ENCODE measurements around the gene LGALS16. TPM values are rescaled to one million over a fixed set of nuclear protein-coding genes. Genes with fewer than 3 reads are reported as not detected.
A peak's percentile ranks its signal among the peaks of the same experiment; 100 is the strongest.

The LGALS16 gene
- polyA plus RNA-seq, 2 of the 4 experiments (the other 2 are of a cell fraction), result not detected

DNA sequence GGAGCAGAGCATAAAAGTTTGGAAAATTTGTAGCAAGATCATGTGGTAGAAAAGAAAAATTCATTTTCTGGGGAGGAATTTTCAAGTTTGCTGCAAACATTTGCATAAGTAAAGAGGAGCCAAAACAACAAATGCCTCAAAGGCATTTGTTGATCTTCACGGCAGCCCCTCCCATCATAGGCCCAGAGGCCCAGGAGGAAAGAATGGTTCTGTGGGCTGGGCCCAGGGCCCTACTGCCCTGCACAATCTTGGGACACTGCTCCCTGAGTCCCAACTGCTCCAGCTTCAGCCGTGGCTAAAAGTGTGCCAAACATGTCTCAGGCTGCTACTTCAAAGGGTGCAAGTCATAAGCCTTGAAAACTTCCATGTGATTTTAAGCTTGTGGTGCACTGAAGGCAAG is 42.1 kb upstream of the LGALS16 start:
- H3K27ac ChIP-seq, result no peak overlapping the region
- no peak overlapping the region for H3K4me3 ChIP-seq
- H3K4me2 ChIP-seq, result no peak overlapping the region
- ChIA-PET CTCF (interaction anchor here (1.4 to 1.6 kb wide), 2 partner anchors 13 to 87 kb away, joined by 3 to 4 read pairs; no protein-coding TSS in a partner anchor), POLR2A (no interaction called here)
- no peak for FAIRE-seq
- H3K9me3 ChIP-seq, result peaks cover 13% of the 10 kb centered on the region
- no peak for ATAC-seq
- no peak for DNase-seq (ENCODE audit: low read depth in 1 of 2, low spot score in 1 of 2)
- peak; percentile 81 for TF ChIP-seq ZFP36 (IDR thresholded peaks at IDR 0.05; ENCODE audit: borderline replicate concordance, partially characterized antibody)
- TF ChIP-seq NPAS2 (CRISPR knock-in tag; IDR thresholded peaks at IDR 0.05; ENCODE audit: borderline replicate concordance), result no peak
- TF ChIP-seq, protein P1, sequence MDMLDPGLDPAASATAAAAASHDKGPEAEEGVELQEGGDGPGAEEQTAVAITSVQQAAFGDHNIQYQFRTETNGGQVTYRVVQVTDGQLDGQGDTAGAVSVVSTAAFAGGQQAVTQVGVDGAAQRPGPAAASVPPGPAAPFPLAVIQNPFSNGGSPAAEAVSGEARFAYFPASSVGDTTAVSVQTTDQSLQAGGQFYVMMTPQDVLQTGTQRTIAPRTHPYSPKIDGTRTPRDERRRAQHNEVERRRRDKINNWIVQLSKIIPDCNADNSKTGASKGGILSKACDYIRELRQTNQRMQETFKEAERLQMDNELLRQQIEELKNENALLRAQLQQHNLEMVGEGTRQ (IDR thresholded peaks at IDR 0.05), result no peak
- no peak for TF ChIP-seq KDM5A (IDR thresholded peaks at IDR 0.05)
- TF ChIP-seq, protein P2, sequence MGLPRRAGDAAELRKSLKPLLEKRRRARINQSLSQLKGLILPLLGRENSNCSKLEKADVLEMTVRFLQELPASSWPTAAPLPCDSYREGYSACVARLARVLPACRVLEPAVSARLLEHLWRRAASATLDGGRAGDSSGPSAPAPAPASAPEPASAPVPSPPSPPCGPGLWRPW (IDR thresholded peaks at IDR 0.05), result no peak
- TF ChIP-seq RNF2 (IDR thresholded peaks at IDR 0.05; ENCODE audit: borderline replicate concordance, low read depth), result no peak
- H3K4me1 ChIP-seq, result no peaks in the 10 kb centered on the region
- 10% methylated on average over 2 of the region's 2 CpGs for WGBS (ENCODE audit: missing lambda C conversion rate)

DNA sequence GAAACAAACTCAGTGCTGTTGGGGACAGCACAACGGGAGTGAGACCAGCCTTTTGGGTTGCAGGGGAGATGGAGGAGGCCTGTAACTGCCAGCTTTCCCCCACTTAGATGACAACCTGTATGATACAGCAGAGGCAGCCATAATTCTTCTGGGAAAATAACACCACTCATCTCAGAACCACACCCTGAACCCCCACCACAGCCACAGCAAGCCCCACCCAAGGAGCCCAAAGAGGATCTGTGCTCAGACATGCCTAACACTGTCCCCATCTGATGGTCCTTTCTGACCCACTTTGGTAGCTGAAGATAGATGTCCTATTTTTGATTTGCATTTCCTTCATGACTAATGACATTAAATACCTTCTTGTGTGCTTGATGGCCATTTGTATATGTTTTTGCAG is 38.0 kb upstream of the LGALS16 start:
- ChIA-PET POLR2A (no interaction called here), CTCF (interaction anchor here (1.4 kb wide), 1 partner anchor 67 kb away, joined by 7 read pairs; no protein-coding TSS in a partner anchor)
- no peak for TF ChIP-seq HOXA7 (CRISPR knock-in tag; IDR thresholded peaks at IDR 0.05)
- TF ChIP-seq, protein P3, sequence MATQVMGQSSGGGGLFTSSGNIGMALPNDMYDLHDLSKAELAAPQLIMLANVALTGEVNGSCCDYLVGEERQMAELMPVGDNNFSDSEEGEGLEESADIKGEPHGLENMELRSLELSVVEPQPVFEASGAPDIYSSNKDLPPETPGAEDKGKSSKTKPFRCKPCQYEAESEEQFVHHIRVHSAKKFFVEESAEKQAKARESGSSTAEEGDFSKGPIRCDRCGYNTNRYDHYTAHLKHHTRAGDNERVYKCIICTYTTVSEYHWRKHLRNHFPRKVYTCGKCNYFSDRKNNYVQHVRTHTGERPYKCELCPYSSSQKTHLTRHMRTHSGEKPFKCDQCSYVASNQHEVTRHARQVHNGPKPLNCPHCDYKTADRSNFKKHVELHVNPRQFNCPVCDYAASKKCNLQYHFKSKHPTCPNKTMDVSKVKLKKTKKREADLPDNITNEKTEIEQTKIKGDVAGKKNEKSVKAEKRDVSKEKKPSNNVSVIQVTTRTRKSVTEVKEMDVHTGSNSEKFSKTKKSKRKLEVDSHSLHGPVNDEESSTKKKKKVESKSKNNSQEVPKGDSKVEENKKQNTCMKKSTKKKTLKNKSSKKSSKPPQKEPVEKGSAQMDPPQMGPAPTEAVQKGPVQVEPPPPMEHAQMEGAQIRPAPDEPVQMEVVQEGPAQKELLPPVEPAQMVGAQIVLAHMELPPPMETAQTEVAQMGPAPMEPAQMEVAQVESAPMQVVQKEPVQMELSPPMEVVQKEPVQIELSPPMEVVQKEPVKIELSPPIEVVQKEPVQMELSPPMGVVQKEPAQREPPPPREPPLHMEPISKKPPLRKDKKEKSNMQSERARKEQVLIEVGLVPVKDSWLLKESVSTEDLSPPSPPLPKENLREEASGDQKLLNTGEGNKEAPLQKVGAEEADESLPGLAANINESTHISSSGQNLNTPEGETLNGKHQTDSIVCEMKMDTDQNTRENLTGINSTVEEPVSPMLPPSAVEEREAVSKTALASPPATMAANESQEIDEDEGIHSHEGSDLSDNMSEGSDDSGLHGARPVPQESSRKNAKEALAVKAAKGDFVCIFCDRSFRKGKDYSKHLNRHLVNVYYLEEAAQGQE (IDR thresholded peaks at IDR 0.05), result no peak
- no peak for TF ChIP-seq CHD4 (IDR thresholded peaks at IDR 0.05; ENCODE audit: borderline replicate concordance)
- no peak for TF ChIP-seq HEYL (CRISPR knock-in tag; IDR thresholded peaks at IDR 0.05)
- TF ChIP-seq RAD21 (conservative IDR thresholded peaks at IDR 0.05 in 1 of 2, IDR thresholded peaks at IDR 0.05 in 1 of 2), result no peak
- no peak for TF ChIP-seq FOSL2 (IDR thresholded peaks at IDR 0.05)
- TF ChIP-seq FOSL2 (CRISPR knock-in tag; IDR thresholded peaks at IDR 0.05), result no peak
- TF ChIP-seq CHD2 (IDR thresholded peaks at IDR 0.05; ENCODE audit: low read length, partially characterized antibody), result no peak
- TF ChIP-seq MAZ (IDR thresholded peaks at IDR 0.05; ENCODE audit: borderline replicate concordance, low read depth, low read length), result no peak
- TF ChIP-seq BHLHE40 (IDR thresholded peaks at IDR 0.05; ENCODE audit: low read depth, low read length), result no peak
- no peak for TF ChIP-seq ZC3H11A (IDR thresholded peaks at IDR 0.05)
- TF ChIP-seq, protein P4, sequence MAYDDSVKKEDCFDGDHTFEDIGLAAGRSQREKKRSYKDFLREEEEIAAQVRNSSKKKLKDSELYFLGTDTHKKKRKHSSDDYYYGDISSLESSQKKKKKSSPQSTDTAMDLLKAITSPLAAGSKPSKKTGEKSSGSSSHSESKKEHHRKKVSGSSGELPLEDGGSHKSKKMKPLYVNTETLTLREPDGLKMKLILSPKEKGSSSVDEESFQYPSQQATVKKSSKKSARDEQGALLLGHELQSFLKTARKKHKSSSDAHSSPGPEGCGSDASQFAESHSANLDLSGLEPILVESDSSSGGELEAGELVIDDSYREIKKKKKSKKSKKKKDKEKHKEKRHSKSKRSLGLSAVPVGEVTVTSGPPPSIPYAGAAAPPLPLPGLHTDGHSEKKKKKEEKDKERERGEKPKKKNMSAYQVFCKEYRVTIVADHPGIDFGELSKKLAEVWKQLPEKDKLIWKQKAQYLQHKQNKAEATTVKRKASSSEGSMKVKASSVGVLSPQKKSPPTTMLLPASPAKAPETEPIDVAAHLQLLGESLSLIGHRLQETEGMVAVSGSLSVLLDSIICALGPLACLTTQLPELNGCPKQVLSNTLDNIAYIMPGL (CRISPR knock-in tag; IDR thresholded peaks at IDR 0.05; ENCODE audit: borderline replicate concordance), result no peak
- no peak for TF ChIP-seq RCOR1 (IDR thresholded peaks at IDR 0.05; ENCODE audit: low read depth, low read length)
- TF ChIP-seq CBX8 (IDR thresholded peaks at IDR 0.05), result no peak
- TF ChIP-seq NR3C1 (IDR thresholded peaks at IDR 0.05), result no peak
- TF ChIP-seq POLR2A (IDR thresholded peaks at IDR 0.05; ENCODE audit: low read length), result no peak; the same call in 1 of the 2 replicates
- TF ChIP-seq, protein P5, sequence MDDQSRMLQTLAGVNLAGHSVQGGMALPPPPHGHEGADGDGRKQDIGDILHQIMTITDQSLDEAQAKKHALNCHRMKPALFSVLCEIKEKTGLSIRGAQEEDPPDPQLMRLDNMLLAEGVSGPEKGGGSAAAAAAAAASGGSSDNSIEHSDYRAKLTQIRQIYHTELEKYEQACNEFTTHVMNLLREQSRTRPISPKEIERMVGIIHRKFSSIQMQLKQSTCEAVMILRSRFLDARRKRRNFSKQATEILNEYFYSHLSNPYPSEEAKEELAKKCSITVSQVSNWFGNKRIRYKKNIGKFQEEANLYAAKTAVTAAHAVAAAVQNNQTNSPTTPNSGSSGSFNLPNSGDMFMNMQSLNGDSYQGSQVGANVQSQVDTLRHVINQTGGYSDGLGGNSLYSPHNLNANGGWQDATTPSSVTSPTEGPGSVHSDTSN (IDR thresholded peaks at IDR 0.05), result no peak
- TF ChIP-seq, protein P6, sequence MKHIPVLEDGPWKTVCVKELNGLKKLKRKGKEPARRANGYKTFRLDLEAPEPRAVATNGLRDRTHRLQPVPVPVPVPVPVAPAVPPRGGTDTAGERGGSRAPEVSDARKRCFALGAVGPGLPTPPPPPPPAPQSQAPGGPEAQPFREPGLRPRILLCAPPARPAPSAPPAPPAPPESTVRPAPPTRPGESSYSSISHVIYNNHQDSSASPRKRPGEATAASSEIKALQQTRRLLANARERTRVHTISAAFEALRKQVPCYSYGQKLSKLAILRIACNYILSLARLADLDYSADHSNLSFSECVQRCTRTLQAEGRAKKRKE (CRISPR knock-in tag; IDR thresholded peaks at IDR 0.05; ENCODE audit: low read depth), result no peak
- TF ChIP-seq SREBF2 (IDR thresholded peaks at IDR 0.05), result no peak
- TF ChIP-seq MYC (IDR thresholded peaks at IDR 0.05; ENCODE audit: borderline replicate concordance, low read length), result no peak
- no peak for TF ChIP-seq CBX2 (IDR thresholded peaks at IDR 0.05; ENCODE audit: borderline replicate concordance, low read depth)
- ATAC-seq, result no peak
- peaks cover 13% of the 10 kb centered on the region for H3K9me3 ChIP-seq
- peak; percentile 91 for FAIRE-seq
- H3K4me1 ChIP-seq, result no peaks in the 10 kb centered on the region
- H3K4me3 ChIP-seq, result no peak overlapping the region
- DNase-seq (ENCODE audit: low read depth in 1 of 2, low spot score in 1 of 2), result no peak
- WGBS (ENCODE audit: missing lambda C conversion rate), result 0% methylated on average over 1 of the region's 1 CpG
- H3K27ac ChIP-seq, result no peak overlapping the region
- no peak overlapping the region for H3K4me2 ChIP-seq
